ENCODE results near the gene SLC9A3. TPM values are rescaled to one million over a fixed set of nuclear protein-coding genes. Genes with fewer than 3 reads are reported as not detected.

Gene SLC9A3
- polyA plus RNA-seq, 6 donors from 2014 or later = 0.84 to 2.1 (median 1.6) TPM

- DNase-seq (no peak), ATAC-seq (ENCODE audit: low read depth in 2 of 2) (no peak)
- Mint-ChIP-seq H3K9me3 (peaks cover 0 to 12% (median 6%) of the 10 kb centered on the region in 7 donors), H3K4me3 (no peak overlapping the region), H3K36me3 (peaks cover 0 to 16% of the 10 kb centered on the region in 2 donors), H3K27me3 (peaks cover 33 to 54% (median 34%) of the 10 kb centered on the region in 3 donors), H3K27ac (no peak overlapping the region), H3K4me1 (peaks cover 14 to 22% (median 18%) of the 10 kb centered on the region in 3 donors)
Measured at GRCh38 chr5:549229-549628, 25.0 kb upstream of the SLC9A3 start.

- Mint-ChIP-seq H3K27ac (peak overlapping the region in 5 of 6 donors; percentile 5 to 82 (median 53)), H3K9me3 (peaks cover 0 to 11% (median 7%) of the 10 kb centered on the region in 7 donors), H3K4me1 (peaks cover 22 to 32% (median 28%) of the 10 kb centered on the region in 3 donors), H3K4me3 (peak overlapping the region in 1 of 8 donors; percentile 30), H3K36me3 (peaks cover 0 to 16% of the 10 kb centered on the region in 2 donors), H3K27me3 (peaks cover 34 to 56% (median 34%) of the 10 kb centered on the region in 3 donors)
- ATAC-seq (ENCODE audit: low read depth in 2 of 2) (peak; percentile 19), DNase-seq (peak; percentile 39)
Measured at GRCh38 chr5:548256-548655, 24.0 kb upstream of the SLC9A3 start.

DNA sequence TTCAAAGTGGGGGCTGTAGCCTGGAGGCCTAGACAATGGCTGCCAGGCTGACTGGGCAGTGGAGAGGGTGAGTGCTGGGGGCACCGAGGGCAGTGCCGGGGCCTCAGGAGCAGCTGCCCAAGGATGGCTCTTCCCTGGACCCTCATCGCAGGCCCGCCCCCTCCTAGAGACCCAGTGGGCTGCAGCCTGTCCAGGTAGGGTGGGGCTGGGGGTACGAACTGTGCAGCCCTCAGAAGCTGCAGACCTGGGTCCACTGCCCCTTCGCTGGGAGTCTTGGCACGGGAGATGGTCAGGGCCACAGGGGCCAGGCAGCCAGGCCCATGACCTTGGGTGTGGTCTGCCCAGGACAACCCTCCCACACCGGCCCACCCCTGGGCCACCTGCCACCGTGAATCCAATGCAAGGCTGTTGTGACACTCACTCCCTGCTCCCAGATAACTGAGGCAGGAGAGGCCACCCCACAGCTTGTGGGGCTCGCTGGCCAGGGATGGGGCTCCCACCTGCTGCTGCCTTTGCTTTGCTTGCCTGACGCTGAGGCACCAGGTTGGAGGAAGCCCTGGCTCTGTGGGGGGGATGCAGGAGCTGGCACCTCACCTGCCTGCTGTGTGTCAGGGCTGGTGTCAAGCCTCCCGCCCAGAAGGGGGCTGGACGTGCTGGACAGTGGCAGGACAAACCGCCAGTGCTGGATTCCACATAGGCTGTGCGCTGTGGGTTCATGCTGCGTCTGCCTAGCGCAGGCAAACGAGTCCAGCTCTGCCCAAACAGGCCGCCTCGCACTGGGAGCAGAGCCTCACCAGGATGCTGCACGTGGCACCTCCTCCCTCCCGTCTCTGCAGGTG, 23.1 kb upstream of the SLC9A3 start:
- Mint-ChIP-seq H3K36me3 (peaks cover 0 to 16% of the 10 kb centered on the region in 2 donors), H3K4me3 (peak overlapping the region in 1 of 8 donors; percentile 10), H3K4me1 (peaks cover 30 to 41% (median 35%) of the 10 kb centered on the region in 3 donors), H3K27me3 (peaks cover 34 to 65% (median 38%) of the 10 kb centered on the region in 3 donors), H3K9me3 (peaks cover 0 to 11% (median 9%) of the 10 kb centered on the region in 7 donors), H3K27ac (peak overlapping the region in 2 of 6 donors; percentile 34 to 59)
- DNase-seq = no peak
- ATAC-seq (ENCODE audit: low read depth in 2 of 2) = no peak

DNA sequence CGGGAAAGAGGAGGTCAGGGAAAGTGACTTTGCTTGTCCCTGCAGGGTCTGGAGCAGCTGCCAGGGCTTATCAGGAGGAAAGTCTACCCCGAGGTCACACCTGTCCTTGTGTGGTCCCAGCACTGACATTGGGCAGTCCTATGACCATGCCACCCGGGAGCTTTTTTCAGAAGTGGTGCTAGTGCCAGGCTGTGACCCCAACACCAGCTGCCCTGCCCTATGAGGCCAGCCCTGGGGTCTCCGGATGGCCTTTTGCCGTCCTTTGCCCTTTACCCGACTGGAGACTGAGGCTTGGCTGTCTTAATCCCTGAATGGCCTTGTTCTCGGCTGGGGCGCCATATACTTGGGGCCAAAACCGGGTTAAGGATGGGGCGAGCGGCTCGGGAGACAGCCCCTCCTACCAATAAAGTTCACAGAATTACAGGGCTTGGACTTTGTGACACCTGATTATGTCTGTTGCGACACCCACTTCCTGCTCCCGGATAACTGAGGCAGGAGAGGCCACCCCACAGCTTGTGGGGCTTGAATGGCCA, 22.2 kb upstream of the SLC9A3 start:
- Mint-ChIP-seq H3K4me1 (peaks cover 30 to 47% (median 37%) of the 10 kb centered on the region in 3 donors), H3K4me3 (no peak overlapping the region), H3K36me3 (peaks cover 0 to 16% of the 10 kb centered on the region in 2 donors), H3K27me3 (peaks cover 34 to 74% (median 44%) of the 10 kb centered on the region in 3 donors), H3K27ac (no peak overlapping the region), H3K9me3 (peaks cover 0 to 11% (median 9%) of the 10 kb centered on the region in 7 donors)
- DNase-seq (no peak), ATAC-seq (ENCODE audit: low read depth in 2 of 2) (no peak)

DNA sequence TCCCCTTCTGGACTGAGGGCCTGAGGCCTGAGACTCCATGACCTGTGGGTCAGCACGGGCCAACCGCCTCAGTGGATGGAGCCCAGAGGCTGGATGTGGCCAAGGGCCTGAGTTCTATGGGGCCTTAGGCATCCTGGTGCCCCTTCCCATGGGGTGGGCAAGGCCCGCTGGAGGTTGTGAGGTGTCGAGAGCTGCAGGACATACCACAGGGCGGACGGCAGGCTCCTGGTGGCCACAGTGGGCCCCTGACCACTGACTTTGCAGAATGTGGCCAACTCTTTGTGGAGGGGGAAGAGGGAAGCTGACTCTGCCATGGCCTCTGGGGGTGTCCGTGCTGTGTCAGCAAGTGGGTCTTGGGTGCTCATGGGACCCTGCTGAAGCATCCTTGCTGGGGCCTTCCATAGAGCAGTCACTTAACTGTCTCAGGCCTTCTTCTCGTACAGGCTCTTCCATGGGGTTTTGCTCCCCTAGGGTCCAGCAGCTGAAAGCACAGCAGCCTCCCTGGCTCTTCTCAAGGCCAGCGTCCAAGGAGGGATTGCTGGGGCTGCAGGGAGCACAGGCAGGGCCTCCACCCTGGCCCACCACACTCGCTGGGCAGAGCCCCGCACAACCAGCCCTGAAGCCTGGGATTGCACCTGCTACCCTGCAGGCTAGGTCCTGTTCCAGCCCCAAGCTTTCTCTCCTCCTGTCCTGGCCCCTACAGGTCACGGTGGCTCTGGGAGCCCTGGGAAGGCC, 21.6 kb upstream of the SLC9A3 start:
- H3K27ac Mint-ChIP-seq = peak overlapping the region in 3 of 6 donors; percentile 51 to 73 (median 69)
- DNase-seq = no peak

GRCh38 chr5:544675-545355, 20.6 kb upstream of the SLC9A3 start:
- Mint-ChIP-seq H3K4me3 (peak overlapping the region in 5 of 8 donors; percentile 10 to 89 (median 41)), H3K4me1 (peaks cover 34 to 53% (median 37%) of the 10 kb centered on the region in 3 donors), H3K27me3 (peaks cover 34 to 75% (median 45%) of the 10 kb centered on the region in 3 donors), H3K9me3 (peaks cover 0 to 9% (median 5%) of the 10 kb centered on the region in 7 donors), H3K36me3 (peaks cover 0 to 9% of the 10 kb centered on the region in 2 donors), H3K27ac (peak overlapping the region in 4 of 6 donors; percentile 32 to 91 (median 63))
- no peak for ATAC-seq (ENCODE audit: low read depth in 2 of 2)
- no peak for DNase-seq

More for the DNA sequence above, 21.6 kb upstream of the SLC9A3 start:
- Mint-ChIP-seq H3K4me1 (peaks cover 30 to 47% (median 37%) of the 10 kb centered on the region in 3 donors), H3K9me3 (peaks cover 0 to 11% (median 7%) of the 10 kb centered on the region in 7 donors), H3K27me3 (peaks cover 30 to 75% (median 46%) of the 10 kb centered on the region in 3 donors), H3K36me3 (peaks cover 0 to 16% of the 10 kb centered on the region in 2 donors), H3K4me3 (peak overlapping the region in 2 of 8 donors; percentile 16 to 22)
- no peak for ATAC-seq (ENCODE audit: low read depth in 2 of 2)

- H3K27ac Mint-ChIP-seq = peak overlapping the region; percentile 91 to 98 (median 97)
- peaks cover 32 to 53% (median 37%) of the 10 kb centered on the region in 3 donors for H3K4me1 Mint-ChIP-seq
- H3K4me3 Mint-ChIP-seq = peak overlapping the region; percentile 58 to 89 (median 82)
- ATAC-seq (ENCODE audit: low read depth in 2 of 2) = peak; percentile 96
- peaks cover 0 to 6% (median 4%) of the 10 kb centered on the region in 7 donors for H3K9me3 Mint-ChIP-seq
- peak; percentile 92 for DNase-seq
- peaks cover 0 to 3% of the 10 kb centered on the region in 2 donors for H3K36me3 Mint-ChIP-seq
- H3K27me3 Mint-ChIP-seq = peaks cover 28 to 75% (median 38%) of the 10 kb centered on the region in 3 donors
Measured at GRCh38 chr5:543755-544674, 19.8 kb upstream of the SLC9A3 start.

DNA sequence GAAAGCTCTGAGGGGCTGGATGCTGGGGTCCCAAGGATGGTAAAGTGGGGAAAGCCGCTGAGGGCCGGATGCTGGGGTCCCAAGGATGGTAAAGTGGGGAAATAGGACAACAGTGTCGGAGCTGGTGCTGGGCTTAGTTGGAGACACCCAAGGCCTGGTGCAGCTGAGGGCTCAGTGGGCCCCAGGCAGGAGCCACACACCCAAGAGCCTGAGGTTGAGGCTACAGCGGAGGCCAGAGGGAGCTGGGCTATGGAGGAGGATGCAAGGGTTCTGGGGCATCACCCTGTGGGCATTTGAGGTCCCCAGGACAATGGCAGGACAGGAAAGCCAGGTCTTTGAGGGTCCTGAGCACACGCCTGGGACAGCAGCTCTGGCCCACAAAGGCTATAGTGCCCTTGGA, 19.1 kb upstream of the SLC9A3 start:
- Mint-ChIP-seq H3K9me3 (peaks cover 0 to 6% (median 3%) of the 10 kb centered on the region in 7 donors), H3K27me3 (peaks cover 25 to 78% (median 32%) of the 10 kb centered on the region in 3 donors), H3K36me3 (no peaks in the 10 kb centered on the region), H3K4me1 (peaks cover 30 to 53% (median 37%) of the 10 kb centered on the region in 3 donors), H3K27ac (peak overlapping the region; percentile 91 to 98 (median 97)), H3K4me3 (peak overlapping the region in 7 of 8 donors; percentile 40 to 85 (median 82))
- DNase-seq = no peak
- ATAC-seq (ENCODE audit: low read depth in 2 of 2) = peak in 1 of 2 donors; percentile 0

- Mint-ChIP-seq H3K36me3 (no peaks in the 10 kb centered on the region), H3K27me3 (peaks cover 18 to 78% (median 29%) of the 10 kb centered on the region in 3 donors), H3K4me1 (peaks cover 24 to 46% (median 29%) of the 10 kb centered on the region in 3 donors), H3K27ac (peak overlapping the region in 4 of 6 donors; percentile 82 to 97 (median 92)), H3K4me3 (peak overlapping the region in 5 of 8 donors; percentile 13 to 85 (median 65)), H3K9me3 (peaks cover 0 to 6% (median 2%) of the 10 kb centered on the region in 7 donors)
- DNase-seq (no peak), ATAC-seq (ENCODE audit: low read depth in 2 of 2) (no peak)
Measured at GRCh38 chr5:542319-543311, 18.4 kb upstream of the SLC9A3 start.

DNA sequence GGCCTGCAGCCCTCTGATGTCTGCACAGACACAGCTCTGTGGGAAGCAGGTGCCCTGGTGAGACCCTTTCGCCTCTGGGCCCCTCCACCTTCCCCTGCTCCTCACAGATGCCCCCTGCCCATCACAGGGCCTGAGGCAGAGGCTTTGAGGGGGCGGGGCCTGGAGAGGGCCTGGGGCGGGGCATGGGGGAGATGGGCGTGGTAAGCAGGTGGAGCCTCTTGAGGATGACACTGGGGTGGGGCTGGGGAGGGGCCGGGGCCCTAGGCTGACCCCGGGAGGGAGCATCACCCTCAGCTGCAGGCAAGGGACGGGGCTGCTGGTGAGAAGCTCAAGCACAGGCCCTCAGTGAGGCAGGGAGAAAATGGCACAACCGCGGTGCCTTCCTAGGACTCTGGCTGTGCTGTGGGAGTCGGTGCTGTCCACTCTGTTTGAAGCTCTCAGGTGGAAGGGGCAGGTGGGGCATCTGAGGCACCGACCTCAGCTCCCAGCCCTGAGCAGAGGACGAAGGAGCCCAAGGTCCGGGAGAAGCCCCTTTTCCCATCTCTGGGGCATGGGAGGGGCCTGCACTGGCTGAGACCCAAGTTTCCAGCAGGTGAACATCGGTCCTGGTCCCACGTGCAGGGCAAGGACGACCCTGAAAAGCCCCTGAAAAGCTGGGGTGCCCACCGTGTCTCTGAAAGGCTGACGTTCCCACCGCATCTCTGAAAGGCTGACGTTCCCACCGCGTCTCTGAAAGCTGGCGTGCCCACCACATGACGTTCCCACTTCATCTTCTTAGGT, 17.5 kb upstream of the SLC9A3 start:
- peaks cover 0 to 6% (median 2%) of the 10 kb centered on the region in 7 donors for H3K9me3 Mint-ChIP-seq
- no peak for ATAC-seq (ENCODE audit: low read depth in 2 of 2)
- no peak for DNase-seq
- H3K4me3 Mint-ChIP-seq = peak overlapping the region in 1 of 8 donors; percentile 16
- H3K36me3 Mint-ChIP-seq = peaks cover 0 to 4% of the 10 kb centered on the region in 2 donors
- peak overlapping the region in 2 of 6 donors; percentile 0 to 38 for H3K27ac Mint-ChIP-seq
- peaks cover 25 to 81% (median 35%) of the 10 kb centered on the region in 3 donors for H3K27me3 Mint-ChIP-seq
- H3K4me1 Mint-ChIP-seq = peaks cover 27 to 43% (median 28%) of the 10 kb centered on the region in 3 donors
